HG02610 (cell line): ENCODE measurements around the gene TATDN2.
A peak's percentile ranks its signal among the peaks of the same experiment; 100 is the strongest.

ENCODE experiments used
- ATAC-seq: cut with Tn5 transposase; IDR thresholded peaks from one replicate; pipeline ENCODE4 v1.9.1; 2021; ENCODE audit warnings: mild to moderate bottlenecking, moderate library complexity; ENCODE audit not compliant: unreplicated experiment

The TATDN2 gene

GRCh38 chr3:10234526-10235230 is 13.6 kb upstream of the TATDN2 start:
- ATAC-seq = no peak

- no peak for ATAC-seq
These were observed 12.7 kb upstream of the TATDN2 start for GRCh38 chr3:10235551-10235950.

- ATAC-seq = no peak
These were observed 9.7 kb upstream of the TATDN2 start for GRCh38 chr3:10238345-10239183.

DNA sequence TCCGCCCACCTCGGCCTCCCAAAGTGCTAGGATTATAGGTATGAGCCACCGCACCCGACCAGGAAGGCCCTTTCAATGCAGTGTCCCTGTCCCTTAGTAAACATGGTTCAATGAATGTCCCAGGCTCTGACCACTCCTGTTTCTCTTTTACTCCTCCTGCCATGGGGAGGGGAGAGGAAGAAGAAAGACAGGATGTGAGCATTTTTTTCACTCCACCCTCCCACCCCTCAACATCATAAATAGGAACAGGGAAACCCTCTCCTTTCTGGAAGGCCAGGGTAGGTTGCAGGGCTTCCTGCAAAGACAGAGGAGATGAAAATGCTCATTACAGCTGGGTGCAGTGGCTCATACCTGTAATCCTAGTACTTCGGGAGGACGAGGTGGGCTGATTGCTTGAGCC is 7.5 kb upstream of the TATDN2 start:
- ATAC-seq = no peak

GRCh38 chr3:10242182-10243065 is 5.8 kb upstream of the TATDN2 start:
- ATAC-seq = peak; percentile 72

DNA sequence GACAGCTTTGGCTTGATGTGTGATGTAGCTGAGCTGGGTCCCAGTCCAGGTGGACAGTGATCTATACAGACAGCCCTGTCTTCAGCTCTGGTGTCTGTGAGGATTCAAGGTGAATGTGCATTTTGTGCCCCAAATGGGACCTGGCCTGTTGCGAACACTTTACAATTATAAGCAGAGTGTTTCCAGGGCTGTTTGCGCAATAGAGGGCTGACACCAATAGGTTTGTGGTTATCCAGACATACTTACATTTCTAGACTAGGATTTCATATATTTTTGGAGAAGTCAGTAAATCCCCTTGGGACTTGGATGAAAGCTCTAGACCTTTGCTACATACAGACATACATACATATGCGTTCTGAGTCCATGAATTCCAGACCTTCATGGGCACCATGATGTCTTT is 4.2 kb upstream of the TATDN2 start:
- ATAC-seq = no peak

- no peak for ATAC-seq
These were observed 3.1 kb upstream of the TATDN2 start for GRCh38 chr3:10245081-10245712.

- no peak for ATAC-seq
These were observed 528 bp upstream of the TATDN2 start for GRCh38 chr3:10247679-10248183.

GRCh38 chr3:10248984-10249748 is 907 bp downstream of the TATDN2 start:
- ATAC-seq = no peak

DNA sequence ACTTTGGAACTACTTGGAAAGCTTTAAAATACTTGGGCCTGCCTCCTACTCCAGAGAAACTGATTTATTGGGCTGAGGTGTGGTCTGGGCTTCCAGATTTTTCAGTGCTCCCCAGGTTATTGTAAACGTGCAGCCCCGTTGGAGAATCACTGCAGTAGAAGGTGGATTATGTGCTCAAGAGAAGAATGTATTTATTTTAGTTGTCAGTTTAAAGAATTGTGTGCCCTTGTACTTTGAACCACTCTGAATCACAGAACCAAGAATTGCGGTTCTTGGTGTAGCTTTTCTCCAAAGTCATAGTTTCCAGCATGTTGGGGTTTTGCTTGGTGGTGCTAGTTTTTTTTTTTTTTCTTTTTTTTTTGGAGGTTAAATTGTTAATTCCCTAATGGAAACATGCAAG is 1.6 kb downstream of the TATDN2 start:
- ATAC-seq = no peak

GRCh38 chr3:10251006-10251405 is 2.7 kb downstream of the TATDN2 start:
- ATAC-seq = no peak

GRCh38 chr3:10253731-10254130 is 5.5 kb downstream of the TATDN2 start:
- ATAC-seq = no peak

DNA sequence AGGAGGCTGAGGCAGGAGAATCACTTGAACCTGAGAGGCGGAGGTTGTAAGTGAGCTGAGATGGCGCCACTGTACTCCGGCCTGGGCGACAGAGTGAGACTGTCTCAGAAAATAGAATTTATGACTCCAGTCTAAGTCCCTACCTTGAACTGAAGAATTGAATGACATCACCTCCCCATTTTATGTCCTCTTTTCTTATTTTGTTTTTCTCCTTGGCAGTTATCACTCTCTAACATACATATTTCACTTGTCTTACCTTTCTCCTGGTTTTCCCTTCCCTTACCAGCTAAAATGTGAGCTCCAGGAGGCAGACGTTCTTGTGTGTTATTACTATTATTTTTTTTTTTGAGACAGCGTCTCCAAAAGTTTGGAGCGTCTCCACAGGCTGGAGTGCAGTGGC is 7.6 kb downstream of the TATDN2 start:
- no peak for ATAC-seq

- no peak for ATAC-seq
These were observed 10.8 kb downstream of the TATDN2 start for GRCh38 chr3:10259036-10259435.

GRCh38 chr3:10259798-10260197 is 11.5 kb downstream of the TATDN2 start:
- no peak for ATAC-seq

DNA sequence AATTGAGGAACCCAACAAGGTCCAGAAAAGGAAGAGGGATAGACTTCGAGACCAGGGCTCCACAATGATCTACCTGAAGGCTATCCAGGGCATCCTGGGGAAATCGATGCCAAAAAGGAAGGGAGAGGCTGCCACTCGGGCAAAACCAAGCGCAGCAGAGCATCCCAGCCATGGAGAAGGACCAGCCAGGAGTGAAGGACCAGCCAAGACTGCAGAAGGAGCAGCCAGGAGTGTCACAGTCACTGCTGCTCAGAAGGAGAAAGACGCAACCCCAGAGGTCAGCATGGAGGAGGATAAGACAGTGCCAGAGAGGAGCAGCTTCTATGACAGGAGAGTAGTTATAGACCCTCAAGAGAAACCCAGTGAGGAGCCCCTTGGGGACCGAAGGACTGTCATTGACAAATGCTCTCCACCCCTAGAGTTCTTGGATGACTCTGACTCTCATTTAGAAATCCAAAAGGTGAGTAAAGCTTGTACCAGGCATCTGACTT is 12.0 kb downstream of the TATDN2 start:
- no peak for ATAC-seq

DNA sequence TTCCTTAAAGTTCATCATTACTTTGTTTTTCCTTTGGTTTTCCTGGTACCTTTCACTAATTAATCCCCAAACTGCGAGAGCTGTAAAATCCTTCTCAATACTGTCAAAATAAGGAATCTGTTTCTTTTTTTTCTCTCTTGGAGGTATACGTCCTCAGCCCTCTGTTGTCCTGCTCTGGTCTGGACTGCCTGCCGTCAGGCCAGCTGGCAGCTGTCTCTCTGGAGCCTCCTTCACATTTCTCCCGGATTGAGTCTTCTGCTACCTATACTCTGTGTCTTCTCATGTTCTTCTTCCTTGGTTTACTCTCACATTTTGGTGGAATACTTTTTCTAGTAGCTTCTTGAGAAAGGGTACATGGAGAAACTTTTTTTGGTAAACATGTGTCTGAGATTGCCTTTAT is 13.8 kb downstream of the TATDN2 start:
- no peak for ATAC-seq

GRCh38 chr3:10263646-10264363 is 15.5 kb downstream of the TATDN2 start:
- ATAC-seq = no peak

GRCh38 chr3:10265833-10266232 is 17.6 kb downstream of the TATDN2 start:
- no peak for ATAC-seq
